ENCODE measurements around the gene TMEM245.

Gene TMEM245

GRCh38 chr9:109120204-109120789 lies 550 bp upstream of the TMEM245 start:
- DNase-seq (ENCODE audit: insufficient read length, low spot score), result no peak
- TF ChIP-seq POLR2A (IDR thresholded peaks at IDR 0.05; ENCODE audit: low read depth, low read length), result no peak
- no peak for FAIRE-seq

GRCh38 chr9:109118808-109119438 lies 824 bp downstream of the TMEM245 start:
- DNase-seq (ENCODE audit: insufficient read length, low spot score), result no peak
- FAIRE-seq, result no peak
- no peak for TF ChIP-seq POLR2A (IDR thresholded peaks at IDR 0.05; ENCODE audit: low read depth, low read length)

DNA sequence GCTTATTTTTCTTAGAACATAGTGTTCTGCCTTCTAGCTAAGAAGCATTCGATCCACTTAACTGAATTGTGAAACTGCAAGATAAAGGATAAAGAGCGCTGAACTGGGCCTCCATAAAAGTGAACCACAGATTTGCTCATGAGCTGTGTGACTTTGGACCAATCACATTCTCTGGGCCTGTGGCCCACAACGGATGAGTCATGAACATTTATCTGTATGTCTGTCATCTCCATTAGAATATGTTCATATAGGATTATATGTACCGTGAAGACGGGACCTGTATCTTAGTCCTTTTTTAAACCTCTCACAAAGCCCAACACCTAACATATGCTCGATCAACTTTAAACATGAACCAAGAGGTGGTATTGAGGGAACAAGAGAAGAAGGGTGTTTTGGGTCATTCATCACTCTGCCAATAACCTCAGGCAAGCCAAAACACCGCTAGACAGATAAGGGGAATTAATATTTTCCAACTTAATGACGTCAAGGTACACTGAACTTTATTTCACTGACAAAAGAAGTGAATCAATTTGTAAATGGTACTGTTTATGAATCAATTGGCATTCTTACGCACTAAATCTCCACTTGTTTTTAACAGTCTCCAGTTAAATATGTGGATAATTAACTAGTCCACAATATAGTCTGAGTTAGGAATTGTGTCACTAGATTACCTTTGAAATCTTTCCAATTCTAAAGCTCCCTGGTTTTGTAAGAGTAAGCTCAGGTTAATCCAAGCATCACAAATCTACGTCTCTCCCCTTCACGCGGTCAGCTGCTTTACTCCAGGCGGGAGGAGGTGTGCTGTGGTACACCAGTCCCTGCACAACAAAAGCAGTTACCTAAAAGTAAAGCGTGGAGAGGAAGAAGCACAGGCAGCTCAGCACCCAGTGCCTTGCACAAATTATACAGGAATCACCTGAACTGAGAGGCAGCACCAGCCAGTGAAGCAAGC lies 1.6 kb downstream of the TMEM245 start:
- TF ChIP-seq POLR2A (IDR thresholded peaks at IDR 0.05; ENCODE audit: low read depth, low read length), result no peak
- FAIRE-seq, result peak; percentile 96
- peak; percentile 80 for DNase-seq (ENCODE audit: insufficient read length, low spot score)

DNA sequence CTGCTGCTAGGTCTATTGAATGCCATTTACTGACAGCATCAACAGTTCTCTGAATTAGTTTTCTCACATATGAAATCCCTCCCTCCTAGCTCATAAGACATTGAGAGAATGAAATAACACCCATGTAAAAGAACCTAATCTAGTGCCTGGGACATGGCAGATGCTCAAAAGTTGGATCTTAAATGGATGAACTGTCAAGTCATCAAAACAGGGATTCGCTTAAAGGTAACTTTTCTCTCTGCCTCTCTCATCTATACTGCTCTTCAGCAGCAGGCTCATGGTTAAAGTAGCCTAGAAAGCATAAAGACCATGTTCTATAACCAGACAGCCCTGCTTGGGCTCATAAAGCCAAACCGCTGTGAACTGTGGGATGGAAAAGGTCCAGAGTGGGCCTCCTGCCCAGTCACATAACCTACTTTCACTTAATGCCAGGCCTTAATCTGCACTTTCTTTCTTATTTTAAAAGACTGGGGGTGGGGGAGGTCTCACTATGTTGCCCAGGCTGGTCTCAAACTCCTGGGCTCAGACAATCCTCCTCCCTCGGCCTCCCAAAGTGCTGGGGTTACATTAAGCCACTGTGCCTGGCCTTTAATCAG lies 3.7 kb downstream of the TMEM245 start:
- TF ChIP-seq POLR2A (IDR thresholded peaks at IDR 0.05; ENCODE audit: low read depth, low read length), result no peak
- no peak for DNase-seq (ENCODE audit: insufficient read length, low spot score)
- peak; percentile 45 for FAIRE-seq

- DNase-seq (ENCODE audit: insufficient read length, low spot score) (no peak), FAIRE-seq (peak; percentile 87)
- no peak for TF ChIP-seq POLR2A (IDR thresholded peaks at IDR 0.05; ENCODE audit: low read depth, low read length)
These were observed 5.1 kb downstream of the TMEM245 start for GRCh38 chr9:109114670-109115069.

GRCh38 chr9:109113892-109114609 lies 5.7 kb downstream of the TMEM245 start:
- no peak for DNase-seq (ENCODE audit: insufficient read length, low spot score)
- FAIRE-seq, result peak; percentile 55
- no peak for TF ChIP-seq POLR2A (IDR thresholded peaks at IDR 0.05; ENCODE audit: low read depth, low read length)

- peak; percentile 90 for FAIRE-seq
- TF ChIP-seq POLR2A (IDR thresholded peaks at IDR 0.05; ENCODE audit: low read depth, low read length), result no peak
- no peak for DNase-seq (ENCODE audit: insufficient read length, low spot score)
These were observed 6.5 kb downstream of the TMEM245 start for GRCh38 chr9:109113254-109113653.

- no peak for TF ChIP-seq POLR2A (IDR thresholded peaks at IDR 0.05; ENCODE audit: low read depth, low read length)
- no peak for DNase-seq (ENCODE audit: insufficient read length, low spot score)
- FAIRE-seq, result peak; percentile 99
These were observed 9.3 kb downstream of the TMEM245 start for GRCh38 chr9:109110329-109111021.

- TF ChIP-seq POLR2A (IDR thresholded peaks at IDR 0.05; ENCODE audit: low read depth, low read length), result no peak
- DNase-seq (ENCODE audit: insufficient read length, low spot score), result no peak
- no peak for FAIRE-seq
These were observed 9.8 kb downstream of the TMEM245 start for GRCh38 chr9:109109967-109110328.

DNA sequence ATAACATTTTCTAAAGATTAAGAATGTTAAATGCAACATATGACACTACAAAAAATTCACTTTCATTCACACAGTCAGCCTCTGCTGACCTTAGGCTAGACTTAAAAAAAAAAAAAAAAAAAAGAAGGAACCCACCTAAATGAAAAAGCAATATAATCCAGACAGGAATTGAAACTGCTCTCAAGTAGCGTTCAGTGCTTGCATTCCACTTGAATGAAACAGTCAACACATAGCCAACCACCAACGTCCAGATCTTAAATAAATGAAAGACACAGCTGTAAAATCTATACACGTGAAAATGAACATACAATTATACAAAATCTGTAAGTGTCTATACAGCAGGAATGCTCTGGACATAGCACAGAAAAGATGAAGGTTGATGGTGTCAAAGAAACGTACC lies 11.4 kb downstream of the TMEM245 start:
- no peak for DNase-seq (ENCODE audit: insufficient read length, low spot score)
- TF ChIP-seq POLR2A (IDR thresholded peaks at IDR 0.05; ENCODE audit: low read depth, low read length), result no peak
- no peak for FAIRE-seq

DNA sequence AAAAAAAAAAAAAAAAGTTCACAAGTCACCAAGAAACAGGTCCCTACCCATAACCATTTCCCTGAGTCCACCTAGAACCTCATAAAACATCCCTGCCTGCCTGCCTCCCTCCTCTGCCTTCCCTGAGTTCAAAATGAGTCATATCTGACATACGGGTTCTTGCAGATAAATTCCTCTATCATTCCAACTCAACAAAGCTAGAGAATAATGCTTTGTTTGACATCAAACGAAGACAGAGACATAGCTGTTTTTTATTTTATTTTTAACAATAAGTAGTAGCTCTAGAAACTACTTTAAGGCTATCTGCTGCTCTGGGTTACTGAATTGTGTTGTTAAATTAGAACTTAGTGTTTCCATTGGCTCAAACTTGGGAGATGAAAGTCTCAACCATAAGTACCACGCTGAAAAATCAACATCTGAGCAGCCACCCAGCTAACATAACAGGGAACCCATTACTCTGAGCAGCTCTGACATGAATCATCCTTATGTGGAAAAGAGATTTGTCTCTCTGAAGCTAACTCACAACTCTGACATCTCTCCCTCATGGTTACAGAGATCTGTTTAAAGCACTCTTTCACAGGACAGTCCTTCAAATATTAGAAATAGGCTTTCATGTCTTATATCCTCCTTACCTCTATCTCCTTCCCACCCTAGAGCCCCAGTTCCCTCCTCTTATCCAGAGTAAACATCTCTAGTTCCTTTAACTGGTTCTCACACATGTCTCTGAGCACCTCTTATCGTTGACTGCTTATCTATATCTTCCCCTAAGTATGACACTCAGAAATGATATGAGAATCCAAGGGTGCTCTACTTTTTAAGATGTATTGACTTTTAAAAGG lies 12.1 kb downstream of the TMEM245 start:
- no peak for DNase-seq (ENCODE audit: insufficient read length, low spot score)
- TF ChIP-seq POLR2A (IDR thresholded peaks at IDR 0.05; ENCODE audit: low read depth, low read length), result no peak
- peak; percentile 100 for FAIRE-seq

GRCh38 chr9:109101810-109102209 lies 17.9 kb downstream of the TMEM245 start:
- DNase-seq (ENCODE audit: insufficient read length, low spot score) (no peak), FAIRE-seq (peak; percentile 97)
- TF ChIP-seq POLR2A (IDR thresholded peaks at IDR 0.05; ENCODE audit: low read depth, low read length), result no peak

Measured in H54 (cell line).